A375 (cell line): ENCODE measurements around the gene PAMR1. TPM values are rescaled to one million over a fixed set of nuclear protein-coding genes. Genes with fewer than 3 reads are reported as not detected.

Experiments used
- total RNA-seq: library from RNA; depleted of rRNA; stranded (reverse); fragments of >200 nt; shearing (Covaris generic); gene quantifications from 2 replicates; pipeline ENCODE4 v1.2.3, GENCODE V29; 2014; rRNA removed

PAMR1 gene
- not detected in 2 replicates for total RNA-seq

GRCh38 chr11:35525501-35526175 is at the start of gene PAMR1:
Gene PAMR1, minus strand, starts transcription at chr11:35525616. Its CDS starts 31 bp downstream, at chr11:35525585.

GRCh38 chr11:35419184-35419829 is 106.1 kb downstream of the PAMR1 start, which contains the start of gene SLC1A2:
Gene SLC1A2, minus strand, starts transcription at chr11:35419558. Its CDS starts 592 bp downstream, at chr11:35418966.

Other genes starting within 250 kb of the PAMR1 start
- gene SLC1A2, start 106.1 kb downstream of the PAMR1 start, total RNA-seq: not detected in 2 replicates
- 43.2 and 44.0 TPM in 2 replicates for gene FJX1, start 92.8 kb upstream of the PAMR1 start, total RNA-seq
- 26.1 and 39.2 TPM in 2 replicates for gene TRIM44, start 137.2 kb upstream of the PAMR1 start, total RNA-seq